ENCODE measurements around the gene SPTBN1.

DNA sequence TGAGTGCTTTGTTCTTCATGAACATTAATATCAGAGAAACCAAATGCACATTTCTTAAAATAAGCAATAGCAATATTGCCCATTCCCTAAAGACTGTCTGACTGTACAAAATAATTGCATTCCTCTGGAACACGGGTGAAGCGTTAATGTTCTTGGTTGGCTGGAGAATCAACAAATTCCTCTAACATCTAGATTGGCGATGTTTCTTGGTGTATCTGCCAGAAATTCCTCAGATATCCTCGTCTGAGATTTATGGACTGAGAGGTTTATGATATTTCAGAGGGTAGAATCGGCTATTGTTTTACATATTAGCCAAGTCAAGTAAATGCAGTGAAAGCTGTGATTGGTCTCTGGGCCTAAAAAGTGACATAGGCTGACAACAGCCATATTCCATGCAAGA, 27.1 kb upstream of the SPTBN1 start:
- TF ChIP-seq EZH2 (IDR thresholded peaks at IDR 0.05; ENCODE audit: borderline replicate concordance, low read depth, low read length, poor library complexity, severe bottlenecking) (no peak), CTCF (conservative IDR thresholded peaks at IDR 0.05; ENCODE audit: low read depth, low read length) (no peak)

Data from A673 (cell line).